ENCODE measurements around the gene KRT38. TPM values are rescaled to one million over a fixed set of nuclear protein-coding genes. Genes with fewer than 3 reads are reported as not detected.

The KRT38 gene
- total and polyA plus RNA-seq, 2 of the 8 experiments (the other 6 are each of a cell fraction or from before 2014, with no cell fraction given): not detected

GRCh38 chr17:41463746-41464145 lies 23.0 kb upstream of the KRT38 start:
- no peak overlapping the region for H2BK20ac ChIP-seq (ENCODE audit: low read length)
- no peaks in the 10 kb centered on the region for H4K20me1 ChIP-seq (replicated peaks in 1 of 2; ENCODE audit: control insufficient read depth in 1 of 2, insufficient read depth in 2 of 2, low read length in 2 of 2)
- no peak overlapping the region; the same call in 1 of the 2 replicates for H2BK5ac ChIP-seq (ENCODE audit: low read depth, low read length)
- no peak overlapping the region for H4K5ac ChIP-seq (ENCODE audit: insufficient read length, low read depth, low read length)
- H3K23me2 ChIP-seq (ENCODE audit: low read depth, low read length): no peaks in the 10 kb centered on the region
- no peak overlapping the region for H3K27ac ChIP-seq (ENCODE audit: low read depth, low read length)
- H2AK5ac ChIP-seq (ENCODE audit: low read depth, low read length): no peak overlapping the region
- WGBS, 2 experiments (ENCODE audit: extremely low coverage in 1 of 2, insufficient coverage in 1 of 2, insufficient read length in 1 of 2, insufficient replicate concordance in 2 of 2, low coverage in 1 of 2, low lambda C conversion rate in 2 of 2, missing lambda C conversion rate in 1 of 2): 94% methylated on average over 8 of the region's 8 CpGs; no CpG with 5 or more reads in 1 of the 2 experiments
- no peaks in the 10 kb centered on the region for H3K4me1 ChIP-seq (replicated peaks in 1 of 4; ENCODE audit: control insufficient read depth in 3 of 4, insufficient read depth in 4 of 4, low read length in 3 of 4)
- no peak overlapping the region for H3K4ac ChIP-seq (replicated peaks; ENCODE audit: insufficient read length, low read depth, low read length)
- TF ChIP-seq SAP30 (IDR thresholded peaks at IDR 0.05; ENCODE audit: insufficient read depth, insufficient replicate concordance, low read length) (no peak), SUZ12 (IDR thresholded peaks at IDR 0.05; ENCODE audit: low read length) (no peak), NANOG (IDR thresholded peaks at IDR 0.05; ENCODE audit: insufficient read depth, low read depth, low read length, poor library complexity, severe bottlenecking) (no peak), JUND (IDR thresholded peaks at IDR 0.05; ENCODE audit: low read length) (no peak), HDAC2 (IDR thresholded peaks at IDR 0.05; ENCODE audit: borderline replicate concordance in 1 of 2, low read depth in 2 of 2, low read length in 2 of 2) (no peak), KDM4A (IDR thresholded peaks at IDR 0.05; ENCODE audit: low read depth, low read length, severe bottlenecking) (no peak), PHF8 (conservative IDR thresholded peaks at IDR 0.05; ENCODE audit: low read depth, low read length) (no peak)
- H3K36me3 ChIP-seq (ENCODE audit: control insufficient read depth in 2 of 4, insufficient read depth in 4 of 4, low read length in 3 of 4): no peaks in the 10 kb centered on the region
- no peak overlapping the region for H3K14ac ChIP-seq (ENCODE audit: insufficient read length)
- no peak overlapping the region for H3K4me2 ChIP-seq (ENCODE audit: insufficient read depth in 1 of 2, low read depth in 2 of 2, low read length in 2 of 2)
- no peaks in the 10 kb centered on the region for H3K79me1 ChIP-seq (ENCODE audit: low read depth, low read length)
- no peaks in the 10 kb centered on the region for H3K79me2 ChIP-seq (ENCODE audit: control insufficient read depth in 1 of 2, insufficient read depth in 2 of 2, low read length in 2 of 2)
- FAIRE-seq (no peak), DNase-seq (ENCODE audit: low read depth in 1 of 2, low spot score in 2 of 2) (no peak)
- no peak overlapping the region for H3K23ac ChIP-seq (ENCODE audit: insufficient read length)
- H3K4me3 ChIP-seq (ENCODE audit: extremely low read depth in 1 of 4, insufficient read depth in 2 of 4, low read depth in 3 of 4, low read length in 4 of 4): no peak overlapping the region
- no peak overlapping the region for H4K91ac ChIP-seq (replicated peaks; ENCODE audit: insufficient read length, low read length)
- H3K18ac ChIP-seq (ENCODE audit: extremely low read depth, low read length): no peak overlapping the region
- ChIA-PET POLR2A (ENCODE audit: partially characterized antibody) (interaction anchor here (1.6 kb wide), 1 partner anchor 64 kb away, joined by 5 read pairs; the partner anchor contains the start of gene KRT19), CTCF (ENCODE audit: partially characterized antibody) (interaction anchor here (1.3 to 2.0 kb wide), 4 partner anchors 11 to 85 kb away, joined by 4 to 5 read pairs (median 4); no protein-coding TSS in a partner anchor)
- no peak overlapping the region for H3K56ac ChIP-seq (replicated peaks; ENCODE audit: insufficient read length, low read depth, low read length)
- no peak overlapping the region for H2BK12ac ChIP-seq (ENCODE audit: low read depth, low read length)
- H4K8ac ChIP-seq (ENCODE audit: extremely low read depth, insufficient read depth, low read length): no peak overlapping the region
- H3K27me3 ChIP-seq (replicated peaks in 1 of 4; ENCODE audit: control insufficient read depth in 3 of 4, extremely low read depth in 1 of 4, insufficient read depth in 3 of 4, low read length in 3 of 4): no peaks in the 10 kb centered on the region
- H3K9ac ChIP-seq (replicated peaks in 1 of 4; ENCODE audit: extremely low read depth in 1 of 4, low read depth in 3 of 4, low read length in 3 of 4): no peak overlapping the region
- H2BK120ac ChIP-seq (replicated peaks; ENCODE audit: low read depth, low read length): no peak overlapping the region
- no peak overlapping the region for H2BK15ac ChIP-seq (ENCODE audit: low read length)
- H2AFZ ChIP-seq (ENCODE audit: low read length): no peak overlapping the region
- no peaks in the 10 kb centered on the region; a peak in 1 of 4 replicates for H3K9me3 ChIP-seq (ENCODE audit: insufficient read depth in 2 of 2, low read depth in 1 of 2, low read length in 1 of 2)

Data from H1 (cell line).